H1 (cell line): Measurements from ENCODE around the gene ESYT2. TPM values are rescaled to one million over a fixed set of nuclear protein-coding genes. Genes with fewer than 3 reads are reported as not detected.

Experiments used
- CTCF ChIA-PET: fragments of 300-600 bp; sonication (Branson Sonifier 250); formaldehyde crosslinking; loops from one replicate; lab custom pipeline; 2021; ENCODE audit not compliant: partially characterized antibody; lab: Charles Lee
- POLR2A ChIA-PET: fragments of 300-600 bp; sonication (Branson Sonifier 250); formaldehyde crosslinking; loops from one replicate; lab custom pipeline; 2021; ENCODE audit warnings: inconsistent platforms; ENCODE audit not compliant: partially characterized antibody; lab: Charles Lee
- DNase-seq, 2 experiments: peaks; one replicate each; pipeline versions ENCODE4 v3.0.0 to v3.0.0-alpha.2; 2010 to 2022; ENCODE audit warnings: low spot score in 2 of 2, low read depth in 1 of 2, mixed read lengths in 1 of 2
- FAIRE-seq: peaks from 2 replicates; lab custom pipeline; 2011; peaks lifted over from hg19 to GRCh38; lab: Jason Lieb, UNC
- H2AFZ ChIP-seq: 2 replicates; pipeline ENCODE4 v1.8.1; 2012; ENCODE audit warnings: low read length, inconsistent platforms
- H2AK5ac ChIP-seq: 2 replicates; pipeline ENCODE4 v1.6.1; 2013; ENCODE audit warnings: low read depth, low read length
- H2BK120ac ChIP-seq: replicated peaks from 2 replicates; pipeline ENCODE3; 2013; ENCODE audit warnings: low read depth, low read length, inconsistent platforms
- H2BK12ac ChIP-seq: 2 replicates; pipeline ENCODE4 v1.6.1; 2013; ENCODE audit warnings: low read depth, low read length
- H2BK15ac ChIP-seq: 2 replicates; pipeline ENCODE4 v1.6.1; 2013; ENCODE audit warnings: low read length
- H2BK20ac ChIP-seq: 2 replicates; pipeline ENCODE4 v1.6.1; 2013; ENCODE audit warnings: low read length
- H2BK5ac ChIP-seq: 2 replicates; pipeline ENCODE4 v1.6.1; 2013; ENCODE audit warnings: low read depth, low read length
- H3K14ac ChIP-seq: 2 replicates; pipeline ENCODE4 v1.6.1; 2013; ENCODE audit warnings: inconsistent platforms; ENCODE audit not compliant: insufficient read length
- H3K18ac ChIP-seq: 2 replicates; pipeline ENCODE4 v1.6.1; 2013; ENCODE audit warnings: low read length; ENCODE audit errors: extremely low read depth
- H3K23ac ChIP-seq: 2 replicates; pipeline ENCODE4 v1.6.1; 2013; ENCODE audit warnings: inconsistent platforms; ENCODE audit not compliant: insufficient read length
- H3K23me2 ChIP-seq: 2 replicates; pipeline ENCODE4 v1.6.1; 2013; ENCODE audit warnings: low read depth, low read length
- H3K27ac ChIP-seq: 2 replicates; pipeline ENCODE4 v1.6.1; 2011; ENCODE audit warnings: low read depth, low read length, inconsistent platforms
- H3K27me3 ChIP-seq, 4 experiments: replicated peaks in 1 of 4; 1 replicate in 1 of 4; 2 replicates in 3 of 4; pipeline versions ENCODE4 v1.6.1 to v1.8.1; 2011 to 2013; ENCODE audit warnings: low read length in 3 of 4, mild to moderate bottlenecking in 3 of 4, inconsistent platforms in 2 of 4, mixed read lengths in 2 of 4, moderate library complexity in 1 of 4; ENCODE audit not compliant: control insufficient read depth in 3 of 4, insufficient read depth in 3 of 4; ENCODE audit errors: extremely low read depth in 1 of 4
- H3K36me3 ChIP-seq, 4 experiments: 2 replicates each; pipeline versions ENCODE4 v1.6.1 to v1.8.1; 2011 to 2013; ENCODE audit warnings: mild to moderate bottlenecking in 4 of 4, low read length in 3 of 4, moderate library complexity in 2 of 4, control low read depth in 1 of 4, inconsistent platforms in 1 of 4; ENCODE audit not compliant: insufficient read depth in 4 of 4, control insufficient read depth in 2 of 4
- H3K4ac ChIP-seq: replicated peaks from 2 replicates; pipeline ENCODE3; 2013; ENCODE audit warnings: low read length, low read depth, mixed read lengths, inconsistent platforms; ENCODE audit not compliant: insufficient read length
- H3K4me1 ChIP-seq, 4 experiments: replicated peaks in 1 of 4; 1 replicate in 1 of 4; 2 replicates in 3 of 4; pipeline versions ENCODE4 v1.6.1 to v1.8.1; 2011 to 2013; ENCODE audit warnings: low read length in 3 of 4, inconsistent platforms in 2 of 4, mixed read lengths in 1 of 4; ENCODE audit not compliant: insufficient read depth in 4 of 4, control insufficient read depth in 3 of 4
- H3K4me2 ChIP-seq, 2 experiments: 2 replicates each; pipeline versions ENCODE4 v1.6.1 to v1.8.1; 2011 to 2013; ENCODE audit warnings: low read depth in 2 of 2, low read length in 2 of 2, control low read depth in 1 of 2, inconsistent platforms in 1 of 2, mild to moderate bottlenecking in 1 of 2; ENCODE audit not compliant: insufficient read depth in 1 of 2
- H3K4me3 ChIP-seq, 4 experiments: fragments of 200-600, 300-600 bp in 1 of 4; sonication (generic), shearing (Covaris generic), sonication (Bioruptor Twin) in 1 of 4; 2 replicates each; pipeline versions ENCODE4 v1.5.1 to v1.8.1; 2011 to 2016; ENCODE audit warnings: low read length in 4 of 4, low read depth in 3 of 4, control low read depth in 2 of 4, inconsistent platforms in 2 of 4, mild to moderate bottlenecking in 2 of 4, mixed read lengths in 1 of 4, moderate library complexity in 1 of 4; ENCODE audit not compliant: insufficient read depth in 2 of 4; ENCODE audit errors: extremely low read depth in 1 of 4
- H3K56ac ChIP-seq: replicated peaks from 2 replicates; pipeline ENCODE3; 2013; ENCODE audit warnings: low read depth, mild to moderate bottlenecking, mixed read lengths, low read length, inconsistent platforms; ENCODE audit not compliant: insufficient read length
- H3K79me1 ChIP-seq: 2 replicates; pipeline ENCODE4 v1.6.1; 2013; ENCODE audit warnings: low read depth, low read length, control low read depth
- H3K79me2 ChIP-seq, 2 experiments: 2 replicates each; pipeline versions ENCODE4 v1.6.1 to v1.8.1; 2012 to 2013; ENCODE audit warnings: low read length in 2 of 2, mild to moderate bottlenecking in 2 of 2, inconsistent platforms in 1 of 2; ENCODE audit not compliant: insufficient read depth in 2 of 2, control insufficient read depth in 1 of 2
- H3K9ac ChIP-seq, 4 experiments: replicated peaks in 1 of 4; 1 replicate in 1 of 4; 2 replicates in 3 of 4; pipeline versions ENCODE4 v1.6.1 to v1.8.1; 2011 to 2013; ENCODE audit warnings: low read depth in 3 of 4, low read length in 3 of 4, control low read depth in 2 of 4, mild to moderate bottlenecking in 2 of 4, moderate library complexity in 2 of 4, inconsistent platforms in 1 of 4; ENCODE audit errors: extremely low read depth in 1 of 4
- H3K9me3 ChIP-seq, 2 experiments: 2 replicates each; pipeline versions ENCODE4 v1.6.1 to v1.8.1; 2012 to 2013; ENCODE audit warnings: mild to moderate bottlenecking in 2 of 2, moderate library complexity in 2 of 2, control low read depth in 1 of 2, inconsistent platforms in 1 of 2, low read depth in 1 of 2, low read length in 1 of 2, mixed read lengths in 1 of 2; ENCODE audit not compliant: insufficient read depth in 2 of 2
- H4K20me1 ChIP-seq, 2 experiments: replicated peaks in 1 of 2; 2 replicates each; pipeline versions ENCODE3 to v1.8.1; 2011 to 2013; ENCODE audit warnings: inconsistent platforms in 2 of 2, low read length in 2 of 2, mild to moderate bottlenecking in 1 of 2; ENCODE audit not compliant: insufficient read depth in 2 of 2, control insufficient read depth in 1 of 2
- H4K5ac ChIP-seq: 2 replicates; pipeline ENCODE4 v1.6.1; 2013; ENCODE audit warnings: low read length, low read depth, mixed read lengths, inconsistent platforms; ENCODE audit not compliant: insufficient read length
- H4K8ac ChIP-seq: 2 replicates; pipeline ENCODE4 v1.8.0; 2013; ENCODE audit warnings: mild to moderate bottlenecking, moderate library complexity, low read length, inconsistent platforms; ENCODE audit not compliant: insufficient read depth; ENCODE audit errors: extremely low read depth
- H4K91ac ChIP-seq: replicated peaks from 2 replicates; pipeline ENCODE3; 2013; ENCODE audit warnings: low read length, mixed read lengths, inconsistent platforms; ENCODE audit not compliant: insufficient read length
- ASH2L ChIP-seq: fragments of 200-600, 300-600 bp; sonication (generic); IDR thresholded peaks from one replicate; pipeline ENCODE4 v1.7.1; 2017; ENCODE audit warnings: low read length
- CREB1 ChIP-seq: IDR thresholded peaks from 2 replicates; pipeline ENCODE4 v1.6.1; 2012; ENCODE audit warnings: inconsistent platforms
- E2F6 ChIP-seq: IDR thresholded peaks from 2 replicates; pipeline ENCODE4 v1.6.1; 2012; ENCODE audit warnings: inconsistent platforms
- EGR1 ChIP-seq: IDR thresholded peaks from 2 replicates; pipeline ENCODE4 v1.6.1; 2011; ENCODE audit warnings: low read depth, low read length, borderline replicate concordance
- GABPA ChIP-seq: IDR thresholded peaks from 2 replicates; pipeline ENCODE4 v1.6.1; 2011; ENCODE audit warnings: mild to moderate bottlenecking, low read length, moderate library complexity, borderline replicate concordance; ENCODE audit not compliant: insufficient read depth
- KDM4A ChIP-seq: IDR thresholded peaks from one replicate; pipeline ENCODE4 v1.7.1; 2012; ENCODE audit warnings: low read depth, mild to moderate bottlenecking, moderate library complexity, low read length, inconsistent platforms; ENCODE audit not compliant: severe bottlenecking
- KDM5A ChIP-seq: fragments of 200-600 bp; IDR thresholded peaks from 2 replicates; pipeline ENCODE4 v1.7.1; 2012; ENCODE audit warnings: mild to moderate bottlenecking, low read length, inconsistent platforms, mixed read lengths
- MAX ChIP-seq: IDR thresholded peaks from 2 replicates; pipeline ENCODE4 v1.6.1; 2012; ENCODE audit warnings: inconsistent platforms
- NRF1 ChIP-seq: IDR thresholded peaks from 2 replicates; pipeline ENCODE4 v1.6.1; 2011; ENCODE audit warnings: mild to moderate bottlenecking, low read depth, low read length, improper control_type of control experiment
- SAP30 ChIP-seq: fragments of 300-600 bp; sonication (generic); IDR thresholded peaks from 2 replicates; pipeline ENCODE4 v1.7.1; 2012; ENCODE audit warnings: low read length, moderate library complexity, mild to moderate bottlenecking, inconsistent platforms; ENCODE audit not compliant: insufficient read depth, insufficient replicate concordance
- SP2 ChIP-seq: IDR thresholded peaks from 2 replicates; pipeline ENCODE4 v1.6.1; 2012; ENCODE audit warnings: mild to moderate bottlenecking, low read length, inconsistent platforms
- USF2 ChIP-seq: IDR thresholded peaks from 2 replicates; pipeline ENCODE4 v1.6.1; 2011; ENCODE audit warnings: low read length, improper control_type of control experiment
- YY1 ChIP-seq: IDR thresholded peaks from 2 replicates; pipeline ENCODE4 v1.6.1; 2011; ENCODE audit warnings: low read depth, mild to moderate bottlenecking, low read length
- WGBS, 2 experiments: shearing (Covaris generic) in 1 of 2; methylation state at CpG; one replicate each; pipeline versions ENCODE4 v1.1.6 to v1.1.7; 2013 to 2015; ENCODE audit warnings: low lambda C conversion rate in 2 of 2, mixed read lengths in 2 of 2, inconsistent platforms in 1 of 2, low coverage in 1 of 2, missing lambda C conversion rate in 1 of 2; ENCODE audit not compliant: insufficient replicate concordance in 2 of 2, insufficient coverage in 1 of 2, insufficient read length in 1 of 2; ENCODE audit errors: extremely low coverage in 1 of 2, missing lambda C conversion rate in 1 of 2; 5-methylcytosine and 5-hydroxymethylcytosine counted together
- polyA plus RNA-seq, 7 experiments: library from polyadenylated mRNA; depleted of rRNA in 3 of 7; stranded (reverse) in 5 of 7; unstranded in 2 of 7; fragments of >200 nt in 5 of 7; fragments of 200-250 nt in 2 of 7; gene quantifications; 1 replicate in 5 of 7; 2 replicates in 1 of 7; 4 replicates in 1 of 7; pipeline versions ENCODE4 v1.2.1 to v1.2.3, GENCODE V29; 2011 to 2013; ENCODE audit warnings: missing spikeins in 2 of 7, mixed read lengths in 2 of 7
- total RNA-seq: library from RNA; stranded (reverse); fragmentation: NEBNext Ultra II Directional; extraction: Animal tissue kit (Norgen Biotek cat#: 25700); gene quantifications from 2 replicates; pipeline ENCODE4 v1.2.1, GENCODE V29; 2021

ESYT2 gene
- total and polyA plus RNA-seq, 2 of the 8 experiments (the other 6 are each of a cell fraction or from before 2014, with no cell fraction given): 27.0 to 37.5 TPM

GRCh38 chr7:158734861-158735260 is 94.4 kb downstream of the ESYT2 start:
- no peak overlapping the region for H2BK15ac ChIP-seq
- DNase-seq (no peak), FAIRE-seq (no peak)
- no peak overlapping the region for H2AK5ac ChIP-seq
- no peaks in the 10 kb centered on the region; the same call in 1 of the 2 replicates for H3K23me2 ChIP-seq
- H3K4ac ChIP-seq: no peak overlapping the region
- H4K91ac ChIP-seq: no peak overlapping the region
- H3K56ac ChIP-seq: no peak overlapping the region
- no peaks in the 10 kb centered on the region for H3K27me3 ChIP-seq
- no peak overlapping the region for H3K14ac ChIP-seq
- peaks cover 0 to 1% of the 10 kb centered on the region in 2 experiments for H4K20me1 ChIP-seq
- H3K79me1 ChIP-seq: no peaks in the 10 kb centered on the region
- H2BK5ac ChIP-seq: no peak overlapping the region
- H3K4me2 ChIP-seq: no peak overlapping the region
- 93% methylated on average over 6 of the region's 6 CpGs; no CpG with 5 or more reads in 1 of the 2 experiments for WGBS, 2 experiments
- no peak overlapping the region for H2BK20ac ChIP-seq
- H3K4me3 ChIP-seq: no peak overlapping the region
- H3K9ac ChIP-seq: no peak overlapping the region
- H3K27ac ChIP-seq: no peak overlapping the region
- no peak overlapping the region for H3K23ac ChIP-seq
- H2AFZ ChIP-seq: no peak overlapping the region
- H4K5ac ChIP-seq: no peak overlapping the region
- H2BK12ac ChIP-seq: no peak overlapping the region
- H3K4me1 ChIP-seq: peaks cover 0 to 4% (median 0%) of the 10 kb centered on the region in 4 experiments; a peak in 2 of 7 replicates
- ChIA-PET POLR2A (no interaction called here), CTCF (interaction anchor here (1.3 to 5.0 kb wide), 8 partner anchors 8 to 62 kb away, joined by 4 to 37 read pairs (median 17); partner anchors contain the start of gene NCAPG2)
- H2BK120ac ChIP-seq: no peak overlapping the region
- no peak overlapping the region for H3K18ac ChIP-seq
- H3K36me3 ChIP-seq: peaks cover 0 to 17% (median 12%) of the 10 kb centered on the region in 4 experiments; a peak in 7 of 8 replicates
- no peaks in the 10 kb centered on the region for H3K9me3 ChIP-seq
- H4K8ac ChIP-seq: no peak overlapping the region
- H3K79me2 ChIP-seq: no peaks in the 10 kb centered on the region
- TF ChIP-seq ASH2L: no peak
- no peak for TF ChIP-seq YY1
- TF ChIP-seq KDM4A: no peak
- no peak for TF ChIP-seq GABPA
- TF ChIP-seq KDM5A: no peak
- TF ChIP-seq NRF1: no peak
- no peak for TF ChIP-seq SAP30
- TF ChIP-seq CREB1: no peak
- TF ChIP-seq MAX: no peak
- no peak for TF ChIP-seq SP2
- no peak for TF ChIP-seq USF2
- TF ChIP-seq EGR1: no peak
- no peak for TF ChIP-seq E2F6
